ENCODE data around the gene PSMB2. TPM values are rescaled to one million over a fixed set of nuclear protein-coding genes. Genes with fewer than 3 reads are reported as not detected.

The PSMB2 gene
- total RNA-seq, 1 experiment from 2014 or later: 122 TPM

DNA sequence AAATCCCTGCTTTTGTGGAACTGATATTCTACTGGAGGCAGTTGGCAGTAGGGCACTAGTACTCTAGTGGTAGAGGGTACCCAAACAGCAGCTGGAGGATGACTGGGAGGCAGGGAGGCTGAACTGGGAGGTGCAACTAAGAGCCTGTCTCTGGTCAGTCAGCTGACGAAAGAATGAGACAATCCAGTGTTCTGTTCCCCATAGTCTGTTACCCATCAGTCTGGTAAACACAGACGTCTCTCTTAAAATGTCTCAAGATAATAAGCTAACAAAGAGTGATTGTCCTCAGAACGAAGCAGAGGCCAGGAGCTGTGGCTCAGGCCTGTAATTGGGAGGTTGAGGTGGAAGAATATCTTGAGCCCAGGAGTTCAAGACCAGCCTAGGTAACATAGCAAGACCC, 37.9 kb downstream of the PSMB2 start:
- ATAC-seq (no peak), DNase-seq (ENCODE audit: low read depth, low spot score) (no peak)
- Histone ChIP-seq H3K9ac (ENCODE audit: low read length) (no peak overlapping the region), H3K36me3 (ENCODE audit: control insufficient read depth in 1 of 2, insufficient read depth in 2 of 2, low read length in 2 of 2) (peaks cover 50 to 56% of the 10 kb centered on the region in 2 experiments), H3K9me3 (ENCODE audit: control insufficient read depth in 1 of 2, insufficient read depth in 1 of 2, low read depth in 1 of 2, low read length in 2 of 2) (no peaks in the 10 kb centered on the region), H3K9me2 (ENCODE audit: insufficient read depth) (no peaks in the 10 kb centered on the region), H3K4me2 (ENCODE audit: low read length) (no peak overlapping the region), H3K79me2 (ENCODE audit: insufficient read depth, low read length) (peaks cover 44% of the 10 kb centered on the region), H2AFZ (ENCODE audit: low read depth, low read length, poor library complexity, severe bottlenecking) (no peak overlapping the region), H3K27me3 (ENCODE audit: insufficient read depth, low read length) (no peaks in the 10 kb centered on the region), H3K4me3 (replicated peaks in 1 of 2; ENCODE audit: low read depth in 1 of 2, low read length in 2 of 2) (no peak overlapping the region), H3K27ac (ENCODE audit: low read depth, low read length) (no peak overlapping the region), H3K4me1 (ENCODE audit: control insufficient read depth in 1 of 2, insufficient read depth in 2 of 2, low read length in 2 of 2) (no peaks in the 10 kb centered on the region), H4K20me1 (ENCODE audit: insufficient read depth) (peaks cover 11% of the 10 kb centered on the region; the same call in 1 of the 2 replicates)
- TF ChIP-seq EZH2phosphoT487 (IDR thresholded peaks at IDR 0.05; ENCODE audit: borderline replicate concordance): no peak
- TF ChIP-seq ZFX (IDR thresholded peaks at IDR 0.05): no peak
- no peak for TF ChIP-seq POLR2AphosphoS5 (IDR thresholded peaks at IDR 0.05; ENCODE audit: low read depth, low read length)
- TF ChIP-seq CEBPB (IDR thresholded peaks at IDR 0.05; ENCODE audit: low read depth): no peak
- no peak for TF ChIP-seq JUND (IDR thresholded peaks at IDR 0.05)
- no peak for TF ChIP-seq SRF (IDR thresholded peaks at IDR 0.05; ENCODE audit: low read depth)
- TF ChIP-seq FOSL1 (IDR thresholded peaks at IDR 0.05; ENCODE audit: low read depth): no peak
- no peak for TF ChIP-seq TCF7L2 (IDR thresholded peaks at IDR 0.05; ENCODE audit: borderline replicate concordance, extremely low read depth, insufficient read depth, insufficient read length)
- TF ChIP-seq ATF3 (IDR thresholded peaks at IDR 0.05): no peak
- no peak for TF ChIP-seq CBX3 (IDR thresholded peaks at IDR 0.05; ENCODE audit: low read depth)
- TF ChIP-seq YY1 (IDR thresholded peaks at IDR 0.05; ENCODE audit: extremely low read depth, insufficient replicate concordance, low read depth, low read length): no peak
- BruUV-seq (replicated peaks): no TSS peak
- RAD21 ChIA-PET (ENCODE audit: low non-redundant PET in 1 of 2, low total read pairs in 2 of 2, uncharacterized antibody in 2 of 2, unreplicated experiment in 2 of 2): no interaction called here
- POLR2A ChIA-PET: interaction anchor here (0.7 kb wide), 1 partner anchor 33 kb away, joined by 3 read pairs; no protein-coding TSS in a partner anchor
- intact Hi-C loops (cut with micrococcal nuclease): no loop called here
- CTCF ChIA-PET: no interaction called here

DNA sequence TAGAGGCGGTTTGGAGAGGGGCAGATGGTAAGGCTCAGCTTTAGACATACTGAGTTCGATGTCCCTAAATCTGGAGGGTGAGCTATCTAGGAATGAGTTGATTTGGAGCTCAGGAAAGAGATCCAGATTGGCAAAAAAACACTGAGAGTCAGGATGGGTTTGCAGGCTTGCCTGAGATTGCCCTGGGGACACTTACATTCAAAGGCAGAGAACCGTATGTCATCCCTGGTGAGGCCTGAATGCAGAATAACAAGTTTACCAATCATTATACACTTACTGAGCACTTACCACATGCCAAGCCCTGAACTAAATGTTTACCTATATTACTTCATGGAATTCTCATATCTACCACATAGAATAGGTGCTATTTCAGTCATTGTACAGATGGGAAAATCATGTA, 40.7 kb downstream of the PSMB2 start:
- Histone ChIP-seq H3K27ac (ENCODE audit: low read depth, low read length) (no peak overlapping the region), H3K9ac (ENCODE audit: low read length) (no peak overlapping the region), H2AFZ (ENCODE audit: low read depth, low read length, poor library complexity, severe bottlenecking) (no peak overlapping the region), H3K4me1 (ENCODE audit: control insufficient read depth in 1 of 2, insufficient read depth in 2 of 2, low read length in 2 of 2) (no peaks in the 10 kb centered on the region), H3K9me3 (ENCODE audit: control insufficient read depth in 1 of 2, insufficient read depth in 1 of 2, low read depth in 1 of 2, low read length in 2 of 2) (no peaks in the 10 kb centered on the region), H3K4me3 (replicated peaks in 1 of 2; ENCODE audit: low read depth in 1 of 2, low read length in 2 of 2) (no peak overlapping the region), H4K20me1 (ENCODE audit: insufficient read depth) (peaks cover 4% of the 10 kb centered on the region; the same call in 1 of the 2 replicates), H3K27me3 (ENCODE audit: insufficient read depth, low read length) (no peaks in the 10 kb centered on the region), H3K4me2 (ENCODE audit: low read length) (no peak overlapping the region), H3K36me3 (ENCODE audit: control insufficient read depth in 1 of 2, insufficient read depth in 2 of 2, low read length in 2 of 2) (peaks cover 39 to 50% of the 10 kb centered on the region in 2 experiments; a peak in 3 of 4 replicates), H3K9me2 (ENCODE audit: insufficient read depth) (no peaks in the 10 kb centered on the region), H3K79me2 (ENCODE audit: insufficient read depth, low read length) (peaks cover 17% of the 10 kb centered on the region)
- ATAC-seq (no peak), DNase-seq (ENCODE audit: low read depth, low spot score) (no peak)
- no TSS peak for BruUV-seq (replicated peaks)
- CTCF ChIA-PET: no interaction called here
- intact Hi-C loops (cut with micrococcal nuclease): no loop called here
- RAD21 ChIA-PET (ENCODE audit: low non-redundant PET in 1 of 2, low total read pairs in 2 of 2, uncharacterized antibody in 2 of 2, unreplicated experiment in 2 of 2): no interaction called here
- POLR2A ChIA-PET: no interaction called here
- TF ChIP-seq CBX3 (IDR thresholded peaks at IDR 0.05; ENCODE audit: low read depth): no peak
- TF ChIP-seq REST (IDR thresholded peaks at IDR 0.05; ENCODE audit: low read depth): no peak
- no peak for TF ChIP-seq CTCF (IDR thresholded peaks at IDR 0.05 in 2 of 3, conservative IDR thresholded peaks at IDR 0.05 in 1 of 3; ENCODE audit: borderline replicate concordance in 1 of 3, insufficient read depth in 1 of 3, low read depth in 2 of 3, low read length in 2 of 3)
- TF ChIP-seq SRF (IDR thresholded peaks at IDR 0.05; ENCODE audit: low read depth): no peak
- TF ChIP-seq CEBPB (IDR thresholded peaks at IDR 0.05; ENCODE audit: low read depth): no peak
- TF ChIP-seq YY1 (IDR thresholded peaks at IDR 0.05; ENCODE audit: extremely low read depth, insufficient replicate concordance, low read depth, low read length): no peak
- no peak for TF ChIP-seq ZNF274 (IDR thresholded peaks at IDR 0.05; ENCODE audit: low read depth, low read length)
- TF ChIP-seq JUND (IDR thresholded peaks at IDR 0.05): no peak
- no peak for TF ChIP-seq EZH2 (IDR thresholded peaks at IDR 0.05)
- no peak for TF ChIP-seq FOSL1 (IDR thresholded peaks at IDR 0.05; ENCODE audit: low read depth)

Data from HCT116 (cell line).